ENCODE results near the gene ANXA8L1. TPM values are rescaled to one million over a fixed set of nuclear protein-coding genes. Genes with fewer than 3 reads are reported as not detected.
"Not testable (repeated sequence)": the region's sequence is repeated elsewhere in the genome, so short reads cannot be mapped to it uniquely, and the experiment has no call there.

The ANXA8L1 gene
- total and polyA plus RNA-seq, 2 donors (not counting 1 experiment from before 2014, with no cell fraction given) = not detected

DNA sequence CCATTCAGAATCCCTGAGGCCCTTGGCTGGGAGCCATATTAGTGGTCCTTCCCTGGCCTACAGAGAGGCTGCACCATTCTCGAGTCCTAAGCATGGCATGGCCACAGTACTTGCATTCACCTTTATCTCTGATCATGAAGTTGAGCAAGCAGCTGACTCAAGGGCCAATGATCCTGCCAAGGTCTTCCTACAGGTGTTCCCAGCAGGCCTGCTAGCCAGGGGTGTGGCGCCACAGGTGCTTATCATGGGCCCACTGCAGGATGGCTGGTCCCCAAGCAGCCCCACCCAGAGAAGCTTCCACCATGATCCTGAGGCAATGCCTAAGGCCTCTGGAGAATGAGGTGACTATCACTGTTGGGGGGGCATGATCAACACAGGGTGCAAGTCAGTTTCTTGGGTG is 48.0 kb downstream of the ANXA8L1 start:
- H3K9me3 Mint-ChIP-seq (ENCODE audit: insufficient read depth); H3K27ac ChIP-seq (ENCODE audit: low read length in 2 of 2); DNase-seq; H2AFZ ChIP-seq (ENCODE audit: insufficient read depth, low read depth, low read length, poor library complexity, severe bottlenecking); intact Hi-C loops (cut with micrococcal nuclease); H3K9me3 ChIP-seq (ENCODE audit: control extremely low read depth in 1 of 3, control insufficient read depth in 2 of 3, insufficient read depth in 1 of 3, low read length in 2 of 3); H3K9ac ChIP-seq (ENCODE audit: low read length); H3K4me3 ChIP-seq (ENCODE audit: control extremely low read depth in 1 of 5, extremely low read depth in 1 of 5, insufficient read depth in 1 of 5, low read depth in 2 of 5, low read length in 4 of 5); H3K27me3 ChIP-seq (replicated peaks in 1 of 4; ENCODE audit: control extremely low read depth in 1 of 4, control insufficient read depth in 3 of 4, insufficient read depth in 4 of 4, low read length in 3 of 4); H3K27me3 Mint-ChIP-seq; POLR2A ChIA-PET; H3K36me3 ChIP-seq (replicated peaks in 1 of 2; ENCODE audit: control extremely low read depth in 1 of 2, control insufficient read depth in 1 of 2, extremely low read depth in 1 of 2, insufficient read depth in 2 of 2, low read length in 1 of 2); H3K27ac Mint-ChIP-seq; H3K4me2 ChIP-seq (replicated peaks; ENCODE audit: low read depth, low read length, poor library complexity, severe bottlenecking); H3K79me2 ChIP-seq (ENCODE audit: control insufficient read depth, insufficient read depth, low read length); H4K20me1 ChIP-seq (ENCODE audit: control insufficient read depth, insufficient read depth, low read length, poor library complexity, severe bottlenecking); CTCF ChIA-PET; ATAC-seq (ENCODE audit: low read depth); H3K4me1 Mint-ChIP-seq; H3K4me3 Mint-ChIP-seq; H3K4me1 ChIP-seq (ENCODE audit: control insufficient read depth in 2 of 2, insufficient read depth in 2 of 2, low read length in 2 of 2): not testable (repeated sequence)
- WGBS (ENCODE audit: insufficient coverage) = no CpG with 5 or more reads among the region's 2 CpGs

DNA sequence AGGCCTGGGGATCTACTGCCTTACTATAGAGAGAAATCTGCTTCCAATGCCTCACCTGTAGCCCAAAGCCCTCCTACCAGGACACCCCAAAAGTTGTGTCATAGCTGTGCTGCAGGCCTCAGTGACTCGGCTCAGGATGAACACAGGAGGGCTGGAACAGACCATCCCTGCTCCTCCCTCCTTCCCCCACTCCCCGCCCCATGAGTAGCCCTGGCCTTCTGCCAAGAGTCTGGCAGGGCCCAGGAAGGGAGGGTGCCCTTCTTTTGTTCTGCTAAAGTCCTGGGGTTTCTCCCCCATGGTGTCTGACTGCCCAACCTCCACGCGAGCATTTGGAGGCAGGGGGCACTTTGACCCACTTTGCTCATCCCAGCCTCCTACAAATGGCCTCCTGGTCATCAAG is 65.4 kb downstream of the ANXA8L1 start:
- H3K4me1 Mint-ChIP-seq; H3K4me2 ChIP-seq (replicated peaks; ENCODE audit: low read depth, low read length, poor library complexity, severe bottlenecking); DNase-seq; H3K4me3 Mint-ChIP-seq; intact Hi-C loops (cut with micrococcal nuclease); H3K27me3 ChIP-seq (replicated peaks in 1 of 4; ENCODE audit: control extremely low read depth in 1 of 4, control insufficient read depth in 3 of 4, insufficient read depth in 4 of 4, low read length in 3 of 4); H4K20me1 ChIP-seq (ENCODE audit: control insufficient read depth, insufficient read depth, low read length, poor library complexity, severe bottlenecking); H3K27ac ChIP-seq (ENCODE audit: low read length in 2 of 2); H2AFZ ChIP-seq (ENCODE audit: insufficient read depth, low read depth, low read length, poor library complexity, severe bottlenecking); ATAC-seq (ENCODE audit: low read depth); H3K27me3 Mint-ChIP-seq; H3K27ac Mint-ChIP-seq; H3K36me3 ChIP-seq (replicated peaks in 1 of 2; ENCODE audit: control extremely low read depth in 1 of 2, control insufficient read depth in 1 of 2, extremely low read depth in 1 of 2, insufficient read depth in 2 of 2, low read length in 1 of 2); H3K9me3 ChIP-seq (ENCODE audit: control extremely low read depth in 1 of 3, control insufficient read depth in 2 of 3, insufficient read depth in 1 of 3, low read length in 2 of 3); H3K9me3 Mint-ChIP-seq (ENCODE audit: insufficient read depth); H3K79me2 ChIP-seq (ENCODE audit: control insufficient read depth, insufficient read depth, low read length); H3K4me3 ChIP-seq (ENCODE audit: control extremely low read depth in 1 of 5, extremely low read depth in 1 of 5, insufficient read depth in 1 of 5, low read depth in 2 of 5, low read length in 4 of 5); CTCF ChIA-PET; H3K4me1 ChIP-seq (ENCODE audit: control insufficient read depth in 2 of 2, insufficient read depth in 2 of 2, low read length in 2 of 2); H3K9ac ChIP-seq (ENCODE audit: low read length); POLR2A ChIA-PET: not testable (repeated sequence)
- no CpG with 5 or more reads among the region's 4 CpGs for WGBS (ENCODE audit: insufficient coverage)

Other genes starting within 250 kb of the ANXA8L1 start
- not detected in 2 replicates for gene ANTXRL, start 88.8 kb upstream of the ANXA8L1 start, total RNA-seq
- not detected in 2 replicates for gene ANTXRL, start 88.8 kb upstream of the ANXA8L1 start, polyA plus RNA-seq
- not detected in 2 replicates for gene NPY4R, start 90.2 kb downstream of the ANXA8L1 start, total RNA-seq
- gene NPY4R, start 90.2 kb downstream of the ANXA8L1 start, polyA plus RNA-seq = not detected in 2 replicates
- gene GPRIN2, start 180.9 kb downstream of the ANXA8L1 start, total RNA-seq = not detected in 2 replicates
- gene GPRIN2, start 180.9 kb downstream of the ANXA8L1 start, polyA plus RNA-seq = not detected in 2 replicates
- 0.94 and 1.1 TPM in 2 replicates for gene SYT15, start 203.4 kb downstream of the ANXA8L1 start, total RNA-seq
- gene SYT15, start 203.4 kb downstream of the ANXA8L1 start, polyA plus RNA-seq = 0.17 and 0.18 TPM in 2 replicates

Measured in B cell (primary cell).